CD4-positive, alpha-beta T cell (primary cell): ENCODE data around the gene ITPRID2. TPM values are rescaled to one million over a fixed set of nuclear protein-coding genes. Genes with fewer than 3 reads are reported as not detected.

ENCODE experiments used
- ATAC-seq: fragments of 200-7000 bp; cut with Tn5 transposase; one replicate; pipeline ENCODE4 v1.10.0; 2022; ENCODE audit warnings: mild to moderate bottlenecking; ENCODE audit not compliant: poor library complexity
- CTCF ChIA-PET: fragments of 350-600 bp; sonication (Branson Sonifier 250); formaldehyde crosslinking; loops from one replicate; lab custom pipeline; 2021; ENCODE audit warnings: antibody characterized with exemption, inconsistent platforms; lab: Charles Lee
- POLR2A ChIA-PET: fragments of 350-600 bp; sonication (Branson Sonifier 250); formaldehyde crosslinking; loops from one replicate; lab custom pipeline; 2021; ENCODE audit warnings: antibody characterized with exemption, inconsistent platforms; lab: Charles Lee
- DNase-seq, 14 experiments: peaks; one replicate each; pipeline ENCODE4 v3.0.0-alpha.2; 2013 to 2020; ENCODE audit warnings: mixed read lengths in 2 of 14
- H3K27ac ChIP-seq, 2 donors: one replicate each; pipeline versions ENCODE4 v1.5.1 to v1.7.0; 2013; ENCODE audit warnings: low read length in 2 of 2, low read depth in 1 of 2, mild to moderate bottlenecking in 1 of 2
- H3K27me3 ChIP-seq, 2 experiments: 1 replicate in 1 of 2; 2 replicates in 1 of 2; pipeline versions ENCODE4 v1.6.1 to v1.7.0; 2013; ENCODE audit warnings: low read length in 2 of 2, control low read depth in 1 of 2, mild to moderate bottlenecking in 1 of 2, moderate library complexity in 1 of 2; ENCODE audit not compliant: insufficient read depth in 2 of 2, control insufficient read depth in 1 of 2
- H3K36me3 ChIP-seq: one replicate; pipeline ENCODE4 v1.6.1; 2013; ENCODE audit warnings: low read length, control low read depth; ENCODE audit not compliant: insufficient read depth
- H3K4me1 ChIP-seq: one replicate; pipeline ENCODE4 v1.6.1; 2013; ENCODE audit warnings: low read length, control low read depth; ENCODE audit not compliant: insufficient read depth
- H3K4me3 ChIP-seq: one replicate; pipeline ENCODE4 v1.5.1; 2013; ENCODE audit warnings: mild to moderate bottlenecking, low read length, moderate library complexity
- H3K9me3 ChIP-seq, 2 experiments: 1 replicate in 1 of 2; 2 replicates in 1 of 2; pipeline versions ENCODE4 v1.6.1 to v1.7.0; 2013; ENCODE audit warnings: low read length in 2 of 2, mild to moderate bottlenecking in 2 of 2, control low read depth in 1 of 2, moderate library complexity in 1 of 2; ENCODE audit not compliant: control insufficient read depth in 1 of 2, insufficient read depth in 1 of 2
- H3K27ac Mint-ChIP-seq: one replicate; pipeline ENCODE4 v1.8.0; 2020; ENCODE audit warnings: mixed read lengths
- H3K27me3 Mint-ChIP-seq: one replicate; pipeline ENCODE4 v1.8.0; 2021; ENCODE audit warnings: mixed read lengths
- H3K36me3 Mint-ChIP-seq: one replicate; pipeline ENCODE4 v1.8.0; 2021; ENCODE audit warnings: low read depth, mixed read lengths
- H3K4me1 Mint-ChIP-seq: one replicate; pipeline ENCODE4 v1.8.0; 2021; ENCODE audit warnings: low read depth, mixed read lengths
- H3K4me3 Mint-ChIP-seq: one replicate; pipeline ENCODE4 v1.8.0; 2020; ENCODE audit warnings: mild to moderate bottlenecking, mixed read lengths
- H3K9me3 Mint-ChIP-seq: one replicate; pipeline ENCODE4 v1.8.0; 2020; ENCODE audit warnings: mixed read lengths
- intact Hi-C, 2 experiments: fragments of 100-400 bp; cut with DNase I in 1 of 2; cut with micrococcal nuclease in 1 of 2; formaldehyde crosslinking; loops; one replicate each; pipeline versions ENCODE4 v1.15.1 to v1.9.0; 2023 to 2025; cut with DNase I, micrococcal nuclease
- total RNA-seq, 174 experiments: library from RNA in 2 of 174; stranded (reverse) in 2 of 174; gene quantifications; one replicate each; pipeline ENCODE4 v1.2.3 and lab custom pipeline; 2021 to 2026
- TF ChIP-seq, protein P1 (sequence below): fragments of 200-600 bp; IDR thresholded peaks from one replicate; pipeline ENCODE4 v1.8.0; 2022; ENCODE audit warnings: antibody characterized with exemption, mild to moderate bottlenecking

The ITPRID2 gene
- total RNA-seq, 2 experiments from 2014 or later = 75.8 to 79.7 TPM

DNA sequence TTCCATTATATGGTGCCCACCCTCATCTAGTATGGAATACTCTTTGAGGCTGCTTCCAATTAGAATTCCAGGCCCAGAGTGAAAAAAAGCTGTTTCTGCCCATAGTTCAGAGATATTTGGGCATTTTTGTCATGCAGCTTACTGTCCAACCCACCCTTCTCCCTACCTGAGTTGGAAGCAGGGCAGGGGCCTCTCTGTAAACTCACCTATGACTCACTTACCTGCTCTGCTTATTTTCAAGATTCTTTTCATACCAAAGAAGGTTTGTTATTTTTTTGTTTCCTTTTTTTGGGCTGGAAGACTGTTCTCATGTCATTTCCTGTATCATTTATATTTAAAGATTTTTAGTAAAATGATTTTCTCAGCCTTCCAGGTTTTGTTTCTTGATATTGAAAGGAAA, 55.7 kb downstream of the ITPRID2 start:
- no peak overlapping the region for H3K27ac Mint-ChIP-seq
- intact Hi-C loops = no loop called here
- H3K4me1 Mint-ChIP-seq = no peaks in the 10 kb centered on the region
- H3K4me3 ChIP-seq = no peak overlapping the region
- H3K36me3 Mint-ChIP-seq = no peaks in the 10 kb centered on the region
- ChIA-PET CTCF (no interaction called here), POLR2A (no interaction called here)
- H3K27me3 Mint-ChIP-seq = peaks cover 23% of the 10 kb centered on the region
- H3K9me3 Mint-ChIP-seq = no peaks in the 10 kb centered on the region
- no peaks in the 10 kb centered on the region for H3K4me1 ChIP-seq
- no peak overlapping the region for H3K4me3 Mint-ChIP-seq
- TF ChIP-seq, protein P1, sequence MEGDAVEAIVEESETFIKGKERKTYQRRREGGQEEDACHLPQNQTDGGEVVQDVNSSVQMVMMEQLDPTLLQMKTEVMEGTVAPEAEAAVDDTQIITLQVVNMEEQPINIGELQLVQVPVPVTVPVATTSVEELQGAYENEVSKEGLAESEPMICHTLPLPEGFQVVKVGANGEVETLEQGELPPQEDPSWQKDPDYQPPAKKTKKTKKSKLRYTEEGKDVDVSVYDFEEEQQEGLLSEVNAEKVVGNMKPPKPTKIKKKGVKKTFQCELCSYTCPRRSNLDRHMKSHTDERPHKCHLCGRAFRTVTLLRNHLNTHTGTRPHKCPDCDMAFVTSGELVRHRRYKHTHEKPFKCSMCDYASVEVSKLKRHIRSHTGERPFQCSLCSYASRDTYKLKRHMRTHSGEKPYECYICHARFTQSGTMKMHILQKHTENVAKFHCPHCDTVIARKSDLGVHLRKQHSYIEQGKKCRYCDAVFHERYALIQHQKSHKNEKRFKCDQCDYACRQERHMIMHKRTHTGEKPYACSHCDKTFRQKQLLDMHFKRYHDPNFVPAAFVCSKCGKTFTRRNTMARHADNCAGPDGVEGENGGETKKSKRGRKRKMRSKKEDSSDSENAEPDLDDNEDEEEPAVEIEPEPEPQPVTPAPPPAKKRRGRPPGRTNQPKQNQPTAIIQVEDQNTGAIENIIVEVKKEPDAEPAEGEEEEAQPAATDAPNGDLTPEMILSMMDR = no peak
- no peaks in the 10 kb centered on the region for H3K9me3 ChIP-seq
- H3K27me3 ChIP-seq = no peaks in the 10 kb centered on the region
- H3K36me3 ChIP-seq = no peaks in the 10 kb centered on the region
- no peak overlapping the region for H3K27ac ChIP-seq
- ATAC-seq = no peak
- DNase-seq = no peak

DNA sequence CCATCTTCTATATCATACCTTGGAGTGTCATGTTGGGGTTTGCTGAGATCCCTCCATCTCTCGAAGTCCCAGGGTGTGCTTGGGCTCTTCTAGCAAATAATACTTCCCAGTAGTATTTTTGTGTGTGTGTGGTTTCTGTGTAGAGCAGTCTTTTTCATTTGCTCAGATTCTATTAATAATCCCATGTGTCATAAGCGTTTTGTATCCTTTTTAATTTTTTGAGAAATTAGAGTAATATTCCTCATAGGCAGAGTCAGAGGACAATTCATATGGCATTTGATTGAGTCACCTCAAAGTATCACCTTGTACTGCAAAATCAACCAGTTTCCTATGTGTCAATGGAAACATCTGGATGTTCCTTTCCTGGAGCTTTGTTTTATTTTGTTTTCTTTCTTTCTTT, 56.7 kb downstream of the ITPRID2 start:
- Histone ChIP-seq H3K4me3 (no peak overlapping the region), H3K9me3 (no peaks in the 10 kb centered on the region), H3K4me1 (no peaks in the 10 kb centered on the region), H3K36me3 (no peaks in the 10 kb centered on the region), H3K27me3 (no peaks in the 10 kb centered on the region), H3K27ac (no peak overlapping the region)
- TF ChIP-seq, protein P1 = no peak
- Mint-ChIP-seq H3K9me3 (no peaks in the 10 kb centered on the region), H3K4me1 (no peaks in the 10 kb centered on the region), H3K4me3 (no peak overlapping the region), H3K27me3 (peaks cover 18% of the 10 kb centered on the region), H3K36me3 (no peaks in the 10 kb centered on the region), H3K27ac (no peak overlapping the region)
- CTCF ChIA-PET = interaction anchor here (0.7 kb wide), 1 partner anchor 1002 kb away, joined by 5 read pairs; no protein-coding TSS in a partner anchor
- intact Hi-C loops = no loop called here
- no peak for DNase-seq
- POLR2A ChIA-PET = no interaction called here
- ATAC-seq = no peak

- Mint-ChIP-seq H3K4me3 (no peak overlapping the region), H3K27me3 (peaks cover 16% of the 10 kb centered on the region), H3K27ac (no peak overlapping the region), H3K9me3 (no peaks in the 10 kb centered on the region), H3K4me1 (peaks cover 7% of the 10 kb centered on the region), H3K36me3 (no peaks in the 10 kb centered on the region)
- ATAC-seq (no peak), DNase-seq (no peak)
- Histone ChIP-seq H3K4me3 (no peak overlapping the region), H3K4me1 (peaks cover 3% of the 10 kb centered on the region), H3K27ac (no peak overlapping the region), H3K36me3 (no peaks in the 10 kb centered on the region), H3K27me3 (no peaks in the 10 kb centered on the region), H3K9me3 (no peaks in the 10 kb centered on the region)
- TF ChIP-seq, protein P1 = no peak
- CTCF ChIA-PET = interaction anchor here (0.7 kb wide), 1 partner anchor 1001 kb away, joined by 5 read pairs; no protein-coding TSS in a partner anchor
- intact Hi-C loops = no loop called here
- POLR2A ChIA-PET = no interaction called here
These were observed 57.5 kb downstream of the ITPRID2 start for GRCh38 chr2:181949047-181949446.
